Spleen (tissue), 7 donors: ENCODE data around the gene SVOP.

ENCODE experiments used
- POLR2A ChIP-seq, 3 donors: fragments of 450-650 bp; IDR thresholded peaks; one replicate each; pipeline ENCODE4 v1.5.1; 2017; ENCODE audit warnings: antibody characterized with exemption in 3 of 3, mild to moderate bottlenecking in 1 of 3
- TF ChIP-seq, protein P1 (sequence below), 11 experiments: fragments of 200-600 bp in 7 of 11; fragments of 450-650 bp in 4 of 11; sonication (generic) in 4 of 11; IDR thresholded peaks in 8 of 11; conservative IDR thresholded peaks in 3 of 11; 1 replicate in 7 of 11; 2 replicates in 4 of 11; pipeline versions ENCODE4 v1.4.0 to v1.8.0; 2016 to 2021; ENCODE audit warnings: antibody characterized with exemption in 11 of 11, inconsistent platforms in 4 of 11, mild to moderate bottlenecking in 1 of 11
- donor health status: DM: no; HTN: no; CAD: no; lungs with moderate emphysema.
- donor health status: DM: no; HTN: no; CAD: no.
- donor health status: DM: no; HTN: no; CAD: no.

DNA sequence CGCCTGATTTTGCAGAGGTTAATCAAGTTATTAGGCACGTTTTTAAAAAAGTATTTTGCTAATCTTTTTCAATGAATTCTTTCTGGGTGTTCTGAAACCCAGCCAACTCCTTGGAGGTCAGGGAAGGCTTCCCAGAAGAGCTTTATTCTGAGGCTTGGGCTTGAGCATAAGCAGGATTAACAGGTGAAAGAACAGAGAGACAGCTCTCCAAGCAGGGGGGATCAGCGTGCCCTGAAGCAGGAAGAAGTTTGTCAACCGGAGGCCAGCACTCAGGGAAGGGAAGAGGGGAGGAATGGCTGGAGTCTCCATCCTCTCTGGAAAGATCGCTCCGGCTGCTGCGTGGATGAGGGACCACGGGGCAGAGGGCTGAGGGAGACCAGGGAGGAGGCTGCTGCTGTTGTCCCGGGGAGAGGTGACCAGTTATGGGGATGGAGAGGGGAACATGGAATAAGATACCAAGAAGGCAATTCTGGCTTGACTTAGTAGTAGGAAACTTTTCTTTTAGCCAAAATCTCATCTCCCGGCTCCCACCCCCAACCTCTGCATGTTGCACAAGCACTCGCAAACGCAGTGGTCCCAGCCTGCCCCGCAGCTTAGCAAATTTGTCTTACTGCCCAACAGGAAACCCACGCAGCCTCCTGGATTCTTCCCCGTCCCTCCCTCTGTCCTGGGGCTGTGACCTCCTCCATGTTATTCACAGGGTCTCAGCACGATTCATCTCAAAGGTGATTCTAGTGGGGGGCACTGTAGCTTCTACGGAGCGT is 162.4 kb downstream of the SVOP start:
- TF ChIP-seq POLR2A (IDR thresholded peaks at IDR 0.05) = no peak
- TF ChIP-seq, protein P1, sequence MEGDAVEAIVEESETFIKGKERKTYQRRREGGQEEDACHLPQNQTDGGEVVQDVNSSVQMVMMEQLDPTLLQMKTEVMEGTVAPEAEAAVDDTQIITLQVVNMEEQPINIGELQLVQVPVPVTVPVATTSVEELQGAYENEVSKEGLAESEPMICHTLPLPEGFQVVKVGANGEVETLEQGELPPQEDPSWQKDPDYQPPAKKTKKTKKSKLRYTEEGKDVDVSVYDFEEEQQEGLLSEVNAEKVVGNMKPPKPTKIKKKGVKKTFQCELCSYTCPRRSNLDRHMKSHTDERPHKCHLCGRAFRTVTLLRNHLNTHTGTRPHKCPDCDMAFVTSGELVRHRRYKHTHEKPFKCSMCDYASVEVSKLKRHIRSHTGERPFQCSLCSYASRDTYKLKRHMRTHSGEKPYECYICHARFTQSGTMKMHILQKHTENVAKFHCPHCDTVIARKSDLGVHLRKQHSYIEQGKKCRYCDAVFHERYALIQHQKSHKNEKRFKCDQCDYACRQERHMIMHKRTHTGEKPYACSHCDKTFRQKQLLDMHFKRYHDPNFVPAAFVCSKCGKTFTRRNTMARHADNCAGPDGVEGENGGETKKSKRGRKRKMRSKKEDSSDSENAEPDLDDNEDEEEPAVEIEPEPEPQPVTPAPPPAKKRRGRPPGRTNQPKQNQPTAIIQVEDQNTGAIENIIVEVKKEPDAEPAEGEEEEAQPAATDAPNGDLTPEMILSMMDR (IDR thresholded peaks at IDR 0.05 in 8 of 11, conservative IDR thresholded peaks at IDR 0.05 in 3 of 11) = no peak
